ENCODE results near the gene MECP2. TPM values are rescaled to one million over a fixed set of nuclear protein-coding genes. Genes with fewer than 3 reads are reported as not detected.

The MECP2 gene
- total RNA-seq, 4 donors from 2014 or later: 65.1 to 87.8 (median 82.5) TPM

DNA sequence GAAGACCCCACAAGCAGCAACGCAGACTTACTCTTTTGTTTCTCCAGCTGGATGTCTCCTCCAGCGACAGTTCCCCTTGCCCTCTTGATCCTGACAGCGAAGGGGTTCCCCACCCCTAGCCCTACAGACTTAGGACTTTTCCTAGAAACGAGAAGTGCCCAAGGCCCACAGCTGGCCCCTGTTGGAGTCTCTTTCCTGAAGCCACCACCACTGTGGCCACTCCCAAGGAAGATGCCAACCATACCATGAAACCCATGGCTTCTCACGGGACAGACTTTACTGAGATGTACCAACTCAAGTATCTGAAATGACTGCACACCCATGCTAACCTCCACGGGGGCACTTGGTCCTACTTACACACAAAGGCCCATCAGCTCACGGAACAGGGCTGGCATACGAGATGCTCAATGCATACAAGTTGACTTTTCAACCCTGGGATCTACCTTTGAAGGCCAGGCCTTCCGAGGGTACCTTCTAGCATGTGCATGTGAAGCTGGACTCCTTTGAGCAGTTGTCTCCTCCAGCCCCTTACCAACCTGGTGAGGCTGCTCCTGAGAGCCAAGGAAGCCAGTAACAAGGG is 76.9 kb downstream of the MECP2 start:
- no peak for ATAC-seq

DNA sequence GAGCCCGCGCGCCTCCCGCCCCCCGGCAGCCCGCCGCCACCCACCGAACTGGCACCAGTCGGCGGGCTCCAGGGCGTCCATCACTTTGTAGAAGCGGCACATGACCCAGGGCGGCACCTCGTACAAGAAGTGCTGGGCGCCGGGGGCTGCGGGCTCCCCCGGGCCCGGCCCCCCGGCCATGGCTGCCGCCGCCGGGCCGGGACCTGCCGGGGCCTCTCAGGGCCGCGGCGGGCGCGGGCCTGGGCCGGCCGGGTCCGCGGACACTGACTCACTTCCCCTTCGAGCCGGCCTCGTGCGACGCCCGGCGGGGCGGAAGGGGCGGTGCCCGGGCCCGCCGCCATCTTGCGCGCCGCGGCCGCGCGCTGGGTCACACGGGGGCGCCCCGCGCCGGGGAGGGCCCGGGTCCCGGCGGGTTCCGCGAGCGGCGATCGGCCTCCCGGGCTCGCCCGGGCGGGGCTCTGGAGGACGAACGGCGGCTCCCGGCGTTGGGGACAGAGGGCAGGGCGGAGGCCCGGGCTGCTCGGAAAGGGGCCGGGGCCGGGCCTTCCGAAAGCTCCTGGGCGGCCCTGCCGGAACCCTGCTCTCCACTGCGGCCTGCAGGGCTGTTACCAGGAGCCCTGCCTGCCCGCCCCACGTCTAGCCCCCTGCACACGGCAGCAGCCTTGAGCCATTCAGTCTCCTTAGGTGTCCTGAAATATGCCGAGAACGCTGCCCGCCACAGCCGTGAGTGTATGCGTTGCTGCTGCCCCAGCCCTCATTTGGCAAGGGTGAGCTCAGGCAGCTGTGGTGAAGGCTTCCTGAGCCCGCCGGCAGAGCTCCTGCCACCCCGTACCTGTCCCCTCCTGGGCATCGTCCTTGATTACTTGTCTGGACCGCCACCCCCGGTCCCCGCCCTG is 77.6 kb downstream of the MECP2 start, which contains the start of gene IRAK1:
IRAK1 (minus strand) TSS at position 270 of the 896 bp plus-strand sequence; CDS start at position 180, 90 bp downstream.
- no peaks in the 10 kb centered on the region for H3K27me3 ChIP-seq
- peaks cover 0 to 29% (median 3%) of the 10 kb centered on the region in 3 donors for H3K4me1 ChIP-seq
- peak within 1 kb of the TSS; percentile 67 to 68 for H3K4me3 ChIP-seq
- H3K27ac ChIP-seq: peak within 1 kb of the TSS; percentile 85 to 92 (median 88)
- no peaks in the 10 kb centered on the region for H3K9me3 ChIP-seq
- peak; percentile 88 for ATAC-seq
- TF ChIP-seq POLR2AphosphoS5 (IDR thresholded peaks at IDR 0.05) (no peak), EP300 (IDR thresholded peaks at IDR 0.05) (no peak), CTCF (IDR thresholded peaks at IDR 0.05) (no peak), POLR2A (IDR thresholded peaks at IDR 0.05) (peak in 1 of 2 donors; percentile 53)
- WGBS, 2 donors (ENCODE audit: low coverage in 1 of 2): 58% methylated on average over 2 of the region's 99 CpGs; no CpG with 5 or more reads in 1 of the 2 donors
- peaks cover 0 to 29% of the 10 kb centered on the region in 2 donors for H3K36me3 ChIP-seq

More for the DNA sequence above, 76.9 kb downstream of the MECP2 start:
- Histone ChIP-seq H3K36me3 (peaks cover 0 to 22% of the 10 kb centered on the region in 2 donors), H3K4me3 (peak overlapping the region; percentile 67 to 68), H3K9me3 (no peaks in the 10 kb centered on the region), H3K27me3 (no peaks in the 10 kb centered on the region), H3K4me1 (peaks cover 0 to 29% (median 3%) of the 10 kb centered on the region in 3 donors), H3K27ac (peak overlapping the region; percentile 85 to 92 (median 88))
- 44% methylated on average over 3 of the region's 9 CpGs; no CpG with 5 or more reads in 1 of the 2 donors for WGBS, 2 donors (ENCODE audit: low coverage in 1 of 2)
- TF ChIP-seq EP300 (IDR thresholded peaks at IDR 0.05) (no peak), POLR2AphosphoS5 (IDR thresholded peaks at IDR 0.05) (no peak), POLR2A (IDR thresholded peaks at IDR 0.05) (no peak), CTCF (IDR thresholded peaks at IDR 0.05) (no peak)

DNA sequence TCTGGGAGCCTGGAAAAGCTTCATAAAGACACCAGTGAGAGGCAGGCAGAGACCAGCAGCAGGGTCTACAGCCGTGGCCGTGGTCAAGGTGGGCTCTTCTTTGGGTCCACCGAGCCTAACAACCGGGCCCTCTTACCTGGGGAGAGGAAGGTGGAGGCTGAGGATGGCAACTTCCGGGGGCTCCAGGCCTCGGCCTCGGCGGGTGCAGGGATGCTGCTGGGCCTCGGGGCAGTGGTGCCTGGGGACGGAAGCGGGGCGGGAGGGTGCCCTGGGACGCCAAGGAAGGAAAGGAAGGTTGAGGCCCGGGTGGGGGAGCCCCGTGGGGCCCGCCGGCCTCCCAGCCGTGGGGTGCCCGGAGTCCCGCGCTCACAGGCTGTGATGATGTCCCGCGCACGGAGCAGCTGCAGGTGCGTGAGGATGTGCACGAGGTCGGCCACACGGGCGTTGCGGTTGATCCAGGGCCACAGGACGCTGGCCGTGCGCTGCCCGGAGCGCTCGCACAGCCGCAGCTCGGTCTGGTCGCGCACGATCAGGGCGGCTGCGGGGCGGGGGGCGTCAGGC is 78.4 kb downstream of the MECP2 start:
- Histone ChIP-seq H3K27me3 (no peaks in the 10 kb centered on the region), H3K36me3 (peaks cover 0 to 33% of the 10 kb centered on the region in 2 donors), H3K9me3 (no peaks in the 10 kb centered on the region), H3K4me3 (peak overlapping the region; percentile 47 to 67), H3K4me1 (peaks cover 0 to 29% (median 3%) of the 10 kb centered on the region in 3 donors), H3K27ac (peak overlapping the region; percentile 52 to 91 (median 86))
- WGBS, 2 donors (ENCODE audit: low coverage in 1 of 2): no CpG with 5 or more reads among the region's 45 CpGs
- TF ChIP-seq POLR2A (IDR thresholded peaks at IDR 0.05) (no peak), CTCF (IDR thresholded peaks at IDR 0.05) (no peak), POLR2AphosphoS5 (IDR thresholded peaks at IDR 0.05) (no peak), EP300 (IDR thresholded peaks at IDR 0.05) (no peak)
- peak; percentile 8 for ATAC-seq

- Histone ChIP-seq H3K4me3 (peak overlapping the region; percentile 47 to 67), H3K9me3 (no peaks in the 10 kb centered on the region), H3K36me3 (peaks cover 0 to 33% of the 10 kb centered on the region in 2 donors), H3K4me1 (peaks cover 0 to 34% (median 3%) of the 10 kb centered on the region in 3 donors), H3K27me3 (no peaks in the 10 kb centered on the region), H3K27ac (peak overlapping the region; percentile 52 to 91 (median 86))
- ATAC-seq: no peak
- no CpG with 5 or more reads among the region's 15 CpGs for WGBS, 2 donors (ENCODE audit: low coverage in 1 of 2)
- TF ChIP-seq POLR2A (IDR thresholded peaks at IDR 0.05) (no peak), POLR2AphosphoS5 (IDR thresholded peaks at IDR 0.05) (no peak), EP300 (IDR thresholded peaks at IDR 0.05) (no peak), CTCF (IDR thresholded peaks at IDR 0.05) (no peak)
Measured at GRCh38 chrX:154018518-154019060, 78.9 kb downstream of the MECP2 start.
